ENCODE results near the gene SKOR1.

Gene SKOR1

DNA sequence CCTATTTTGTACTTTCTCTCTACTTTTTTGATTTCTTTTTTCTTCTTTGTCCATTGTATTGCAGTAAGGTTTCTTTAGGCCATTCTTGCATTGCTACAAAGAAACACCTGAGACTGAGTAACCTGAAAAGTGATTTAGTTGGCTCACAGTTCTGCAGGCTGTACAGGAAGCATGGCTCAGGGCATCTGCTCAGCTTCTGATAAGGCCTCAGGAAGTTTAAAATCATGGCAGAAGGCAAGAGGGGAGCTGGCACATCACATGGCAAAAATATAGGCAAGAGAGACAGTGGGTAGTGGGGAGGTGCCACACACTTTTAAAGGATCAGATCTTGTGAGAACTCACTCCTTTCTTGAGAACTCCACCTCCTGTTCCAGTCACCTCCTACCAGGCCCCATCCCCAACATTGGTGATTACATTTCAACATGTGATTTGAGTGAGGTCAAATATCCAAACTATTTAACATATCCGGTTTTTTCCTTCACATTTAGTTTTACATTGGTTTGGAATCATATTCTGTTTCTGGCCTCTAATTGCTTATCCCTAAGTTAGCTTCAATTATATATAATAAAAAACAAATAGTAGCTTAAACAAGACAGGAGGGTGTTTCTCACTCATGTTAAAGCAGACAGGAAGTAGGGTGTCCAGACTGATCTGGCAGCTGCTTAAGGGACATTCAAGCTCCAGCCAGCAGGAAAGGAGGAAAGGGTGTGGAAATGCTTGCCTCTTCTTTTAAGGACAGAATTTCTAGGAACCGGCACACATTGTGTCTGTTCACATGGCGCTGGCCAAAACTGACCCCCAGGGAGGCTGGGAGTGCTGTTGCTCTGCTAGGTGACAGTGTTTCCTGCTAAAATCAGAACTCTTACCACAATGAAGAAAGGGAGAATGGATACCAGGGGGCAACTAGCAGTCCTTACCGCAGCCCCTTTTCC, 28.8 kb upstream of the SKOR1 start:
- no peak for DNase-seq

- no peak for DNase-seq
These were observed 25.5 kb upstream of the SKOR1 start for GRCh38 chr15:67799801-67800205.

GRCh38 chr15:67801142-67801541, 24.2 kb upstream of the SKOR1 start:
- DNase-seq, result no peak

GRCh38 chr15:67801926-67802914, 23.1 kb upstream of the SKOR1 start:
- DNase-seq, result no peak

- no peak for DNase-seq
These were observed 22.0 kb upstream of the SKOR1 start for GRCh38 chr15:67803299-67803698.

DNA sequence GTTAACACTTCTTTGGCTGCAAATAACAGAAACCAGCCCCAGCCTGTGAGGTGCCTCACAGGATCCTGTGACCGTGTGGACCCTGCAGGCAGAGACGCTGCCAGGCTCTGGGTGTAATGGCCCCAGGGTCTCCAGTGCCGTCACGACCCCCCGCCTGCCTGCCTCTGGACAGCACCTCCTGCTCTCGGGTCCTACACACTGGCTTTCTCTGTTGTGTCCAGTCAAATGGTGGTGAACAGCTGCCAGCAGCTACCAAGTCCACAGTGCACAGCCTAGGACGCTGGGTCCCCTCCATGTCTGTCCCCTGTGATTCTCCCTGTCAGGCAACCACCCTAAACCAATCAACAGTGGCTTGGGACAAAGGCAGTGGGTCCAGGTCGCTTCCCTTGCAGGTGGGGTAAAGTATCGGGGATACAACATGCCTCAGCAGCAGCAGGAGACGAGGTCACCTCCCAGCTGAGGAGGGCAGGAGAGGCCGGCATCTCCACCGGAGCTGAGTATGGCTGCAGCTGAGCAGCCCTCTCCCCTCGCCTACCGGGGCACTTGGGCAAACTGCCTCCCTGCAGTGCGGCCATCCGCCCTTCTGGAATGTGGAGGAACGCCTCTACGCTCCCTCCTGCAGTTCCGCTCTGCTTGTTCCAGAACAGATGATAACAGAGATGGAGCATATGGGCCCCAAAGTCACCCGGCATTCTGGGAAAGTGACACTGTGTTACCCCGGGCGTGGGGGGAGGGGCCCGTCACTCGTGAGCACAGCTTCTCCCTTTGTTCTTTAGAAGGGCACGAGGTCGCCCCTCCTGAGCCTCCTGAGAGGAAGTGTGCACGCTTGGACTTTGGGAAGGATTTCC, 21.1 kb upstream of the SKOR1 start:
- DNase-seq, result no peak

GRCh38 chr15:67805008-67805665, 20.2 kb upstream of the SKOR1 start:
- no peak for DNase-seq

DNA sequence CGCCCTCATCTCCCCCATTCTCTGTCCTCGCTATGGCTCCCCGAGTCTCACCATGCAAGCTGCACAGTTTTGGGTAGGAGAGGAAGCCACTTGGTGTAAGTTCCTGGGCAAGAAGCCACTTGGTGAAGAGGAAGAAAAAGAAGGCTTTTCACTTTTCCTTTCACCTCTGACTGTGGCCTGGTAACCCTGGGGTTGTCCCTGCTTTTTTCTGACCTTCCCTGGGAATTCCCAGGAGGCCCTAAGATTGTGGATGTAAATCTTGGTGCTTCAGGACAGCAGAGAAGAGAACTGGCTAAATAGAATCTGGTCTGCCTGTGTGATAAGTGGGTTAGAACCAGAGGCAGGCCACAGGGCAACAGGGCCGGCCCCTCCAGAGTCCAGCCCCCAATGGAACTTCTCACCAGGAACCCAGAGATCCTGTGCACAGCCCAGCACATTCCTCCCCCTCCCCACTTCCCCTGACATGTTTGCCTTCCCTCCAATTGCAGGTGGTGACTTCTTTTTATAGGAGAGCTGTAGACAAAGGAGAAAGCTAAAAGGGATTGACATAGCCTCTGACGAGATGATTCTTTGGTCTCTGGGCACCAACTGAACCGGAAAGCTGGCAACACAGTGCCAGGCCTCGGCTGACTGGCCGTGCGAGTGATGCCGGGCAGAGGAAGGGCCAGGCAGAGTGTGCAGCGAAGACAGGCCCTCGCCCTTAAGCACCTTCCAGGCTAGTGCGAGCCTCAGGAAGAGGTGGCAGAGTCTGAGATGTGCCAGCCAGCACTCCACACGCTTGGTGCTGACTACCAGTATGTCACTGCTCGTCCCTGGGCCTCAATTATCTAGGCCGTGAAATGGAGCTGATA, 19.4 kb upstream of the SKOR1 start:
- DNase-seq, result no peak

GRCh38 chr15:67806536-67806935, 18.8 kb upstream of the SKOR1 start:
- no peak for DNase-seq

- DNase-seq, result no peak
These were observed 18.2 kb upstream of the SKOR1 start for GRCh38 chr15:67807141-67807540.

GRCh38 chr15:67807836-67808235, 17.5 kb upstream of the SKOR1 start:
- no peak for DNase-seq

DNA sequence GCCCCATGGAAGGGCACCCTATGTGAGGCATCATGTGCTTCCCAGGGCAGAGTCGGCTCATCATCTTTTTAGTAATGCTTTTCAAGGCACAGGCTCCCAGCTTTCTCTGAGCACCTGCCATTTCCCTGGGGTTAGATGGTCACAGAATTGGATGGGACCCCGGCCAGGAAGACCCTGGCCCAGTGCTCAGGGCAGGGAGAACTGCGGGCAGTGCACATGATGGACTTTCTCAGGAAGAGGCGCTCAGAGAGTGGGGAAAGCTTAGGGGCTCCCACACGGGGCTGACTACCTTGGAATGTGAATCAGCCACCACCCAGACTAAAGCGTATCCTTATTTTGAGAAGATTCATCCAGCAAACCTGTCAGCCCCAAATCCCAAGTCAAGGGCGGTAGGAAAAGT, 16.5 kb upstream of the SKOR1 start:
- DNase-seq, result no peak

DNA sequence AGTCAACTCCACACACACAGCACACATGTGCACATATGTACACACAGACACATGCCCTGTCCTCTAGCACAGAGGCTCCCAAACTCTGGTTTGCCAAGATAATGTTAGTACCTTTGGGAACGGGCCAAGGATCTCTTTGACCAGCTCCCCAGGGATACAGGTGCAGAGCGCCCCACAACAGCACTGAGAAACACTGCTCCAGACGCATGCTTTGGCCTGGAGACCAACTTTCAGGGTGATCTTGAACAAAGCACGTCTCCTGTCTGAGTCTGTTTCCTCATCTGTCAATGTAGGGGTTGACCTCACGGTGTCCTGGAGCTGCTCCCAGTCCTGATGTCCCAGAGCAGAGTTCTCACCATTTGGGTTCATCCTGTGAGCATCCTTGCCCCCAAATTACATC, 15.9 kb upstream of the SKOR1 start:
- DNase-seq, result no peak

- DNase-seq, result no peak
These were observed 15.4 kb upstream of the SKOR1 start for GRCh38 chr15:67809866-67810265.

DNA sequence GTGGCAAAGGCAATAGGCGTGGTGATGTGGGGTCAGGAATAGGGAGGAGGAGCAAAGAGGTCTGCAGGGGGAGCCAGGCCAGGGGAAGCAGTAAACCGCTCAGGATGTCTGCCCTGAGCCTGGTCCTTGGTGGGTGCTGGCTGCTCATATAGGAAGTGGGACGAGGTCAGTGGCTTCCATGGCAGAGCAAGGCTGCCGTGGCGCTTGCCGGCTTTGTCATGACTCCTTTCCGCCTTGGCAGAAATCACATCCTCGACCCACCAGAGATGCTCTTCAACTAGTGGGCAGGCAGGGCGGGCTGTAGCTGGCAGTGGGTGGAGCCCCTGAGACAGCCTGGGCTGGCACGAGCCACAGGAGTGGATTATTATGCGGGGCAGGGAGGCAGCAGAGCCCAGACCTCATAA, 13.1 kb upstream of the SKOR1 start:
- no peak for DNase-seq

GRCh38 chr15:67813104-67813634, 12.1 kb upstream of the SKOR1 start:
- DNase-seq, result no peak

GRCh38 chr15:67815036-67815592, 10.2 kb upstream of the SKOR1 start:
- no peak for DNase-seq

DNA sequence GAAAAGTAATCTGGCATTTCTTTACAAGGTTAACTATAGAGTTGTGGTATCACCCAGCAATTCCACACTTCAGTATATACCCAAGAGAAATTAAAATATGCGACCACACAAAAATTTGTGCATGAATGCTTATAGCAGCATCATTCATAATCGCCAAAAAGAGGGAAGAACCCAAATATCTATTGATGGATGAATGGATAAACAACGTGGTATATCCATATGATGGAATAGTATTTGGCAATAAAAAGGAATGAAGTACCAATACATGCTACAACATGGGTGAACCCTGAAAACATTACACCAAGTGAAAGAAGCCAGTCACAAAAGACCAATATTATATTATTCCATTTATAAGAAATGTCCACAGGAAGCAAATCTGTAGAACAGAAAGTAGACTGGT, 8.6 kb upstream of the SKOR1 start:
- no peak for DNase-seq

GRCh38 chr15:67818464-67818863, 6.8 kb upstream of the SKOR1 start:
- DNase-seq, result no peak

DNA sequence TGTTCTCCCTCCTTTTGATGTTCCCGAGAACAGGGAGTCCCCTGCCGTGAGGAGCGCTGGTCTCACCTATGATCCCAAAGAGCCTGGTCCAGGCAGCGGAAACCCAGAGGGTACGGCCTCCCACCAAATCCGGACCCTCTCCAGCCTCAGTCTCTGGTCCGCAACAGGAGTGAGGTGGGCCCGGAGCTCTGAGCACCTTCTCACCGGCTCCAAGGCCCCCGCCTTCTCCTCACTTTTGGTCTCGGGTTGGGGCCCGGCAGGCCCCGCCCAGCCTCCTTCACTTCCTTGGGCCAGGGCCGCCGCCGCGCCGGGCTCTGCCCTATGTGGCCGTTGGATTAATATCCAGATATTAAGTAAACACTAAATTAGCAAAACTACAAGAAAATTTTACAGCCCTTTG, 5.7 kb upstream of the SKOR1 start:
- no peak for DNase-seq
